Neural cell (in vitro differentiated cells): ENCODE results near the gene NTNG1. TPM values are rescaled to one million over a fixed set of nuclear protein-coding genes. Genes with fewer than 3 reads are reported as not detected.

Experiments
- H2AFZ ChIP-seq: fragments of 200-600, 300-800 bp; sonication (generic), shearing (Covaris generic); 2 replicates; pipeline ENCODE4 v1.6.0; 2014; ENCODE audit warnings: low read depth, mild to moderate bottlenecking, antibody characterized with exemption, low read length, moderate library complexity
- H3F3A ChIP-seq: fragments of 200-600 bp; shearing (Covaris generic); 2 replicates; pipeline ENCODE4 v1.6.1; 2016; ENCODE audit warnings: mild to moderate bottlenecking, moderate library complexity, mixed read lengths, antibody characterized with exemption, low read length; ENCODE audit not compliant: insufficient read depth, poor library complexity, severe bottlenecking
- H3K27ac ChIP-seq: fragments of 200-600, 300-800 bp; sonication (generic), shearing (Covaris generic); 2 replicates; pipeline ENCODE4 v1.5.1; 2014; ENCODE audit warnings: mild to moderate bottlenecking, low read length, moderate library complexity
- H3K27me3 ChIP-seq: fragments of 300-800, 200-600 bp; sonication (generic), shearing (Covaris generic); 2 replicates; pipeline ENCODE4 v1.6.0; 2014; ENCODE audit warnings: mild to moderate bottlenecking, low read depth, low read length, moderate library complexity; ENCODE audit not compliant: insufficient read depth
- H3K36me3 ChIP-seq: fragments of 300-800, 200-600 bp; sonication (generic), shearing (Covaris generic); 2 replicates; pipeline ENCODE4 v1.5.1; 2014; ENCODE audit warnings: mild to moderate bottlenecking, antibody characterized with exemption, low read length, moderate library complexity; ENCODE audit not compliant: insufficient read depth
- H3K4me2 ChIP-seq: fragments of 300-800, 200-600 bp; sonication (generic), shearing (Covaris generic); 2 replicates; pipeline ENCODE4 v1.6.0; 2014; ENCODE audit warnings: mild to moderate bottlenecking, low read length
- H3K4me3 ChIP-seq: fragments of 300-800, 200-600 bp; sonication (generic), shearing (Covaris generic); 2 replicates; pipeline ENCODE4 v1.5.1; 2014; ENCODE audit warnings: mild to moderate bottlenecking, low read length, moderate library complexity
- H3K79me2 ChIP-seq: fragments of 200-600 bp; shearing (Covaris generic); replicated peaks from 2 replicates; pipeline ENCODE4 v1.6.0; 2014; ENCODE audit warnings: mild to moderate bottlenecking, low read length, moderate library complexity; ENCODE audit not compliant: insufficient read depth
- H3K9ac ChIP-seq: fragments of 300-800, 200-600 bp; sonication (generic), shearing (Covaris generic); 2 replicates; pipeline ENCODE4 v1.6.1; 2016; ENCODE audit warnings: mild to moderate bottlenecking, low read length, mixed read lengths
- H3K9me2 ChIP-seq: fragments of 200-600 bp; shearing (Covaris generic); 2 replicates; pipeline ENCODE4 v1.6.1; 2016; ENCODE audit warnings: mild to moderate bottlenecking, low read length, mixed read lengths; ENCODE audit not compliant: insufficient read depth
- H3K9me3 ChIP-seq: fragments of 200-600, 300-800 bp; sonication (generic), shearing (Covaris generic); 2 replicates; pipeline ENCODE4 v1.6.1; 2016; ENCODE audit warnings: mild to moderate bottlenecking, mixed run types, low read length, moderate library complexity, mixed read lengths
- H4K20me1 ChIP-seq: fragments of 200-600 bp; shearing (Covaris generic); 2 replicates; pipeline ENCODE4 v1.6.1; 2016; ENCODE audit warnings: mild to moderate bottlenecking, mixed run types; ENCODE audit not compliant: insufficient read depth
- EP300 ChIP-seq: fragments of 450-650 bp; conservative IDR thresholded peaks from 2 replicates; pipeline ENCODE4 v1.6.1; 2014; ENCODE audit warnings: antibody characterized with exemption, mild to moderate bottlenecking, moderate library complexity; ENCODE audit not compliant: poor library complexity, severe bottlenecking
- EZH2 ChIP-seq: fragments of 200-600, 300-800 bp; shearing (Covaris generic), sonication (generic); IDR thresholded peaks from 2 replicates; pipeline ENCODE4 v1.6.1; 2014; ENCODE audit warnings: antibody characterized with exemption, low read length, borderline replicate concordance, mild to moderate bottlenecking; ENCODE audit not compliant: insufficient read depth, poor library complexity, severe bottlenecking
- MXI1 ChIP-seq: fragments of 450-650 bp; conservative IDR thresholded peaks from 2 replicates; pipeline ENCODE4 v1.6.1; 2014; ENCODE audit warnings: antibody characterized with exemption, mild to moderate bottlenecking; ENCODE audit not compliant: poor library complexity, severe bottlenecking
- POLR2AphosphoS5 ChIP-seq: IDR thresholded peaks from 2 replicates; pipeline ENCODE4 v1.6.1; 2012
- RAD21 ChIP-seq: fragments of 450-650 bp; conservative IDR thresholded peaks from 2 replicates; pipeline ENCODE4 v1.6.1; 2014; ENCODE audit warnings: antibody characterized with exemption, mild to moderate bottlenecking, moderate library complexity
- SMC3 ChIP-seq: fragments of 450-650 bp; conservative IDR thresholded peaks from 2 replicates; pipeline ENCODE4 v1.6.1; 2014; ENCODE audit warnings: antibody characterized with exemption, mild to moderate bottlenecking, moderate library complexity; ENCODE audit not compliant: poor library complexity
- TAF1 ChIP-seq: IDR thresholded peaks from 2 replicates; pipeline ENCODE4 v1.6.1; 2012; ENCODE audit warnings: low read depth
- polyA plus RNA-seq: library from polyadenylated mRNA; depleted of rRNA; stranded (reverse); fragments of >200 nt; gene quantifications from 2 replicates; pipeline ENCODE4 v1.2.3, GENCODE V29; 2014
- TF ChIP-seq, protein P1 (sequence below): IDR thresholded peaks from 2 replicates; pipeline ENCODE4 v1.6.1; 2012; ENCODE audit warnings: borderline replicate concordance
- TF ChIP-seq, protein P2 (sequence below): fragments of 450-650 bp; IDR thresholded peaks from 2 replicates; pipeline ENCODE4 v1.5.1; 2014; ENCODE audit warnings: antibody characterized with exemption, mild to moderate bottlenecking, moderate library complexity; ENCODE audit not compliant: poor library complexity, severe bottlenecking

The NTNG1 gene
- polyA plus RNA-seq, 1 donor from 2014 or later = not detected

DNA sequence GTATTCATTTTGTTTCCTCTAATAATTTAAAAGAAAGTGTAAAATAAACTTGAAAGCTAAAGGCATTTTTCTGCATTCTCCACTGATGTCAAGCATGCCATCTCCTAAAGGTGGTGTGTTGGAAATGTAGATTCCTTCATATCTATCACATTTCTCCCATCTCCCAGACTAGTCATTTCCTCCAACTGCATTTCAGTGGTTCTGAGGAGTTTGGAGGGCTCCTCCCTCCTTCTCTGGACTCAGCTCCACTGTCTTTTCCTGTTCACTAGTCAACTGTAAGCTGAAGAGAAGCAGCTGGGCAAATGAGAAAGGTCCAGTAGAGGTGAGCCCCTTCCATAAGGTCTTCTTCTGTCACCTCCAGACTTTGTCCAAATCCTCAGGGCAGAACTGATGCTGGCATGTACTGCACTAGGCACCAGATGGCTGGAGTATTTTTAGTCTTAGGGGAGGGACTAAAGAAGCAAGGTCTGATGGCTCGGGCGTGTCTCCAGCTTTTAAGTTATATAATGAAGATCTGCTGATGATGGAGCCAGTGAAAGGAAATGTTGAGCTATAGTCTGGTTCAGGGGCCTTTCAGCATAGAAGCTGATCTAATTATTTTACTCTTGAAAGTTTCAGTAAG, 186.1 kb downstream of the NTNG1 start:
- Histone ChIP-seq H4K20me1 (no peaks in the 10 kb centered on the region), H3K9me2 (no peaks in the 10 kb centered on the region)

DNA sequence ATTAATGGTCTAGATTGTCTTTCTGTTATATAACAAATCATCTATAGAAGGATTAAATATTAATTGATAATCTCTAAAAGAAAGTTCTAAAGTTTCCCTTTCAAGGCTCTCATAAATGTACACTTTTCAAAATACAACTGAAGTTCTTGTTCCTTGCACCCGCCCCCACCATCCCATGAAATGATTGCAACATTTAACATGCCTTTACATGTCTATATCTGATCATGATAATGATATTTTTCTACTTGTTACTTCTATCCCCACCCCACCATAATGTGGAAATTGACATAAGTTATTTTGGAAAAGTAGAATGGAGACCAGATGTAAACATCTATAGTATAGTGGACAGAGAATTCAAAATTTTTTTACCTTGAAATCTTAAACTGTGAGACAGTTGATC, 186.6 kb downstream of the NTNG1 start:
- TF ChIP-seq, protein P1, sequence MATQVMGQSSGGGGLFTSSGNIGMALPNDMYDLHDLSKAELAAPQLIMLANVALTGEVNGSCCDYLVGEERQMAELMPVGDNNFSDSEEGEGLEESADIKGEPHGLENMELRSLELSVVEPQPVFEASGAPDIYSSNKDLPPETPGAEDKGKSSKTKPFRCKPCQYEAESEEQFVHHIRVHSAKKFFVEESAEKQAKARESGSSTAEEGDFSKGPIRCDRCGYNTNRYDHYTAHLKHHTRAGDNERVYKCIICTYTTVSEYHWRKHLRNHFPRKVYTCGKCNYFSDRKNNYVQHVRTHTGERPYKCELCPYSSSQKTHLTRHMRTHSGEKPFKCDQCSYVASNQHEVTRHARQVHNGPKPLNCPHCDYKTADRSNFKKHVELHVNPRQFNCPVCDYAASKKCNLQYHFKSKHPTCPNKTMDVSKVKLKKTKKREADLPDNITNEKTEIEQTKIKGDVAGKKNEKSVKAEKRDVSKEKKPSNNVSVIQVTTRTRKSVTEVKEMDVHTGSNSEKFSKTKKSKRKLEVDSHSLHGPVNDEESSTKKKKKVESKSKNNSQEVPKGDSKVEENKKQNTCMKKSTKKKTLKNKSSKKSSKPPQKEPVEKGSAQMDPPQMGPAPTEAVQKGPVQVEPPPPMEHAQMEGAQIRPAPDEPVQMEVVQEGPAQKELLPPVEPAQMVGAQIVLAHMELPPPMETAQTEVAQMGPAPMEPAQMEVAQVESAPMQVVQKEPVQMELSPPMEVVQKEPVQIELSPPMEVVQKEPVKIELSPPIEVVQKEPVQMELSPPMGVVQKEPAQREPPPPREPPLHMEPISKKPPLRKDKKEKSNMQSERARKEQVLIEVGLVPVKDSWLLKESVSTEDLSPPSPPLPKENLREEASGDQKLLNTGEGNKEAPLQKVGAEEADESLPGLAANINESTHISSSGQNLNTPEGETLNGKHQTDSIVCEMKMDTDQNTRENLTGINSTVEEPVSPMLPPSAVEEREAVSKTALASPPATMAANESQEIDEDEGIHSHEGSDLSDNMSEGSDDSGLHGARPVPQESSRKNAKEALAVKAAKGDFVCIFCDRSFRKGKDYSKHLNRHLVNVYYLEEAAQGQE = no peak
- TF ChIP-seq TAF1 = no peak
- TF ChIP-seq SMC3 = no peak
- TF ChIP-seq, protein P2, sequence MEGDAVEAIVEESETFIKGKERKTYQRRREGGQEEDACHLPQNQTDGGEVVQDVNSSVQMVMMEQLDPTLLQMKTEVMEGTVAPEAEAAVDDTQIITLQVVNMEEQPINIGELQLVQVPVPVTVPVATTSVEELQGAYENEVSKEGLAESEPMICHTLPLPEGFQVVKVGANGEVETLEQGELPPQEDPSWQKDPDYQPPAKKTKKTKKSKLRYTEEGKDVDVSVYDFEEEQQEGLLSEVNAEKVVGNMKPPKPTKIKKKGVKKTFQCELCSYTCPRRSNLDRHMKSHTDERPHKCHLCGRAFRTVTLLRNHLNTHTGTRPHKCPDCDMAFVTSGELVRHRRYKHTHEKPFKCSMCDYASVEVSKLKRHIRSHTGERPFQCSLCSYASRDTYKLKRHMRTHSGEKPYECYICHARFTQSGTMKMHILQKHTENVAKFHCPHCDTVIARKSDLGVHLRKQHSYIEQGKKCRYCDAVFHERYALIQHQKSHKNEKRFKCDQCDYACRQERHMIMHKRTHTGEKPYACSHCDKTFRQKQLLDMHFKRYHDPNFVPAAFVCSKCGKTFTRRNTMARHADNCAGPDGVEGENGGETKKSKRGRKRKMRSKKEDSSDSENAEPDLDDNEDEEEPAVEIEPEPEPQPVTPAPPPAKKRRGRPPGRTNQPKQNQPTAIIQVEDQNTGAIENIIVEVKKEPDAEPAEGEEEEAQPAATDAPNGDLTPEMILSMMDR = no peak
- TF ChIP-seq MXI1 = no peak
- TF ChIP-seq RAD21 = no peak
- no peak for TF ChIP-seq POLR2AphosphoS5
- H3K4me3 ChIP-seq = no peak overlapping the region
- H4K20me1 ChIP-seq = no peaks in the 10 kb centered on the region
- no peak overlapping the region for H3K4me2 ChIP-seq
- H2AFZ ChIP-seq = no peak overlapping the region
- no peaks in the 10 kb centered on the region for H3K36me3 ChIP-seq
- no peak overlapping the region for H3K9ac ChIP-seq
- H3K79me2 ChIP-seq = no peaks in the 10 kb centered on the region
- no peaks in the 10 kb centered on the region for H3K9me3 ChIP-seq
- H3K27ac ChIP-seq = no peak overlapping the region
- no peaks in the 10 kb centered on the region for H3K9me2 ChIP-seq
- no peaks in the 10 kb centered on the region for H3K27me3 ChIP-seq
- no peaks in the 10 kb centered on the region for H3F3A ChIP-seq

More for the DNA sequence above, 186.1 kb downstream of the NTNG1 start:
- Histone ChIP-seq H2AFZ (no peak overlapping the region), H3K27ac (no peak overlapping the region), H3F3A (no peaks in the 10 kb centered on the region), H3K27me3 (no peaks in the 10 kb centered on the region), H3K4me3 (no peak overlapping the region), H3K9ac (no peak overlapping the region), H3K4me2 (no peak overlapping the region), H3K9me3 (no peaks in the 10 kb centered on the region), H3K79me2 (no peaks in the 10 kb centered on the region), H3K36me3 (no peaks in the 10 kb centered on the region)
- TF ChIP-seq EP300 = no peak
- TF ChIP-seq MXI1 = no peak
- no peak for TF ChIP-seq POLR2AphosphoS5
- no peak for TF ChIP-seq EZH2
- no peak for TF ChIP-seq SMC3
- no peak for TF ChIP-seq TAF1
- TF ChIP-seq, protein P2 = no peak
- TF ChIP-seq RAD21 = no peak
- TF ChIP-seq, protein P1 = no peak
